ENCODE data around the gene ASGR1.

Gene ASGR1

DNA sequence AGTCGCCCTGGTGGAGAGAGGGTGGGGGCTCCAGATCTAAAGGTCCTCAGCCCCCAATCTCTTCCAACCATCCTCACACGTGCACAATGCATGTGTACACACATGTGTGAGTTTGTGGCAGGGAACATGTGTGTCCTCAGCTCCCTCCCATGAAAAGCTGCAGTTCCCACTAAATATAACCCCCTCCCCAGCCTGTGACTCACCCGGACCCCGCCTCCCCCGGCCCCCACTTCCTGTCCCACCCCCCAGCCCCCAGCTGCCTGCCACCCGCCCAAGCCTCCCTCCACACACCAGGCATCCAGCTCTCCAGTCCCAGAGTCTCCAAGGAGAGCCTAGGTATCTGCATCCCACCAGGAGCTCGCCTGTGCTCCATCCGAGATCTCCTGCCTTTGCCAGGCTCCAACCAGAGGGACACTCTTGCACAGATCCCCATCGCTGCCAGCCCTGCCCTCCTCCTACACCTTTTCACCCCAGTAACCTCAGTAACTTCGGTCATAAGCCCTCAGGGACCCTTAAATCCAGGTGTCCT, 36.5 kb upstream of the ASGR1 start:
- DNase-seq, result no peak

- no peak for DNase-seq
These were observed 36.0 kb upstream of the ASGR1 start for GRCh38 chr17:7215136-7215638.

- DNase-seq, result peak; percentile 77
These were observed 35.3 kb upstream of the ASGR1 start for GRCh38 chr17:7214300-7215135.

DNA sequence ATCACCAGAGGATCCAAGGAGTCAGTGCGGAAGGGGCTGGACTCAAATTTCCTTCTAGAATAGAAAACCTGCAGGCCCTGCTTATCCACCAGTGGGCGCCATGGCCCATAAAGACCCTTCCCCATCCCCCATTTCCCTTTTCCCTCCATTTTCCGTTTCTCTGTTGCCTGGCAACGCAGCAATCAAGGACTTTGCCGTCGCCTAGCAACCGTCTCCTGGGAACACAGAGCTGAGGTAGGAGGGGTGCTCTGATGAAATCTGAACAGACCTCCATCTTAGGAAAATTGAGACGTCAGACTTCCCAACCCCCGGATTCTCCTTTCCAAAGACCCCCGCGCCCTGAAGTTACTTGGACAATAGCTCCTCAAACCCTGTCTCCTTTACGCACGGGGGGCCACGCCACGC, 34.7 kb upstream of the ASGR1 start:
- no peak for DNase-seq

DNA sequence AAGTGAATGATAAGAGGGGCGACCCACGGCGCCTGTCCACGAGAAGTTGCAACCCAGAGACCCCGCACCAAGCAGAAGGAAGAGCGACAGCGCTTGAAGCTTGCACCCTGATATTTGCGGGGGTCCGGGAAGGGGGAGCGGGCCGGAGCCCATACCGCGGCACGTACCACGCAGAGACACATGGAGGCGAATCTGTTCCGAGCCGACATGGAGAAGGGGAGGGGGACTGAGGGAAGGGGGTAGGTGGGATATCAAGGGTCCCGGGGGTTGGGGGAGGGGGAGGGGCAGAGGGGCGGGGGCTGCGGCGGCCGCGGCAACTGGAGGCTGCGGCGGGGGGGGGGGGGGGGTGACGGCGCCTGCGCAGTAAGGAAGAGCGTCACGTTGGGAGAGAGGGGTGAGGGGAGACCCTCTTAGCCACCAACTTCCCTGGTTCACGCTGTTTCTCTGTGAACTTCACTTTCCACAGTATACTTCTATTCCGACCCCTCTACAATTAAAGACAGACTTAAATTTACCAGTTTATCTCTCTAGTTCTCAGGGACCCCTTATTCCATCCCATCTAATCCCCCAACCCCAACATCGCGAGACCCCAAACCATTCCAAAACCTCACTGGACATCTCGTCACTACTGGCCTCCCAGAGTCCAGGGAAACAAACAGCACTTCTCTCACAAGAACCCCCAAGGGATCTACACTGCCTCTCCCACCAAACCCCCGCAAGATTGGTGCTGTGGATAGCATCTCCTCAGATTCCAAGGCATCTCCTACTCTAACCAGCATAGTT, 32.5 kb upstream of the ASGR1 start:
- no peak for DNase-seq

DNA sequence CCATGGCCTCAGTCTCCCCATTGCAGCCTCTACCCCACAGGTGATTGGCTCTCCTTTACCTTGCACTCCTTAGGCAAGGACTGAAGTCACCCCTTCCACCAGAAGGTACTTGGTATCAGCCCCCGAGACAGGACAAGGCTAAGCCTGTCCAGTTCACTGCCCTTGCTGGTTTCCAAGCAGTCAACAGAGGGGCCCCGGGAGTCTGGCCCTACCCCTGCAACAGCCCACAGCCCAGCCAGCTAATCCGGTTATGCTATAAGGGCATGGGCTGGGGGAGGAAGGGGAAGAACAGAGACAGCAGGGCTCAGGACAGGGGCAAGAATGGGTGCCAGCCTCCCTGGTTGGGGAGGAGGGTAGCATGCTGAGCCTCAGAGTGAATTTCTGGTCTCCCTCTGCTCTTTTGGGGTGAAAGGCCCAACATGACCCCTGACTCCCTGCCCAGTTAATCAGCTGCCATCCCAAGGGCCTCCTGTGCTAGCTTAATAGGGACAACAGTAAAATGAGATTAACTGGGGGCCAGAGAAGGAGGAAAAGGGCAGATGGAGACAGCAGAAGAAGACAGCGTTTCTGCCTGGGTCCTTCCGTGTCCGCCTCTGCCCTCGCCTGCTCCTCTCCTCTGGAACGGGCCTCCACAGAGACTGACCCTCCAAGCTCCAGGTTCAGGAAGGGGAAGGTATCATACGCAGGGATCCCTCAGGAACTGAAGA, 29.7 kb upstream of the ASGR1 start:
- no peak for DNase-seq

DNA sequence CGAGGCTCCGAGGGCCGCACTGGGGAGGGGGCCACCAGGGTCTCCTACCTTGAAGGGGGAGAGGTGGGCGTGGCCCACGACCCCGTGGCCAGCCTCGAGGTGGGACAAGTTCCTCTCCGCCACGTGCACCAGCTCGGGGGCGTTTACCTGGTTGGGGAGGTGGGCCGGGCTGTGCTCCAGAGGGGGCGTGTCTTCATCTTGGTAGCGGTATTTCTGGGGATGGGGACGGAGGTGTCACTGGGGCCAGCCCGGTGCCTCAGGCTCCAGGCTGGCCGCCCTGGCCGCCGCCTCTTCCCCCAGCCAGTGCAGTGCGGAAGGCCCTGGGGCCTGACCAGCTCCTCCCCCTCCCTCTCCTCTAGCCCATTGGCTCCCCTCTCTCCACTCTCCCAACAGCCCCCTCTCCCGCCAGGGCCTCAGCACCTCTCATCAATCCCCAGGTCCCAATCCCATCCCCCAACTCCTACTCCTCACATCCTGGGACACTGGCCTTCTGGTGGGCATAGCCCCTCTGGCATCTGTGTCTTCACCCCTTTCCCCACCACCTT, 28.9 kb upstream of the ASGR1 start:
- DNase-seq, result no peak

DNA sequence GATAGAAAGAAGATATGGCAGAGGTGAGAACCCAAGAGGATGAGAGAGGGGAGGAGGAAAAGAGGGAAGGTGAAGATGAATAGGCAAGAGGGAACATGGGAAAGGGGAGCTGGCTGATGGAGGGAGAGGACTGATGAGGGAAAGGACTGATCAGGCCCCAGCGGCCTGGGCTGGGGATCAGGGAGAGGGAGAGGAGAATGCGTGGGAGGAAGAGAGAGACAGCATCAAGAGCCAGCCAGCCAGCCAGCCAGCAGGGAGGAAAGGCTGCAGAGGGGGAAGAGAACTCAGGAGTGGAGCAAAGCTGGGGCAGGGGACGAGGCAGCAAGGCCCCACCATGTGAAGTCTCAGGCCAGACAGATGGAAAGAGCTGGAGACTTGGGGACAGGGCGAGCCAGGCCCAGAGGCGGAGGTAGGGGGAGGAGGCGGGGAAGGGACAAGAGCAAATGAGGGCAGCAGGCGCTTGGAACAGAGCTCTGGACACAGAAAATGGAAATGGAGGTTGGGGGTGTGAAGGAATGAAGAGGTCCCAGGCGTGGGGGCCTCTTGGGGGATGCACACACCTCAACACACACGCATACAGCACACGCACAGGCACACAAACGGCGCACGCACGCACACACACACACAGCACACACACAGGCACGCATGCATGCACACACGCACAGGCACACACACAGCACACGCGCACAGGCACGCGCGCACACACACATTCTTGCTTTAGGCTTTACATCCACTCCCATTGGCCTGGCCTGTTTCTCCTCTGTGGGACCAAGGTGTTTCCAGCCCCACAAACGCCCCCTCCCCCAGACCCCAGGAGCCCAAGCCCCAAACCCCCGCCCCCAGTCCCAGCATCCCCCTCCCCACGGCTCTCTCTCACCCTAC, 28.2 kb upstream of the ASGR1 start:
- no peak for DNase-seq

DNA sequence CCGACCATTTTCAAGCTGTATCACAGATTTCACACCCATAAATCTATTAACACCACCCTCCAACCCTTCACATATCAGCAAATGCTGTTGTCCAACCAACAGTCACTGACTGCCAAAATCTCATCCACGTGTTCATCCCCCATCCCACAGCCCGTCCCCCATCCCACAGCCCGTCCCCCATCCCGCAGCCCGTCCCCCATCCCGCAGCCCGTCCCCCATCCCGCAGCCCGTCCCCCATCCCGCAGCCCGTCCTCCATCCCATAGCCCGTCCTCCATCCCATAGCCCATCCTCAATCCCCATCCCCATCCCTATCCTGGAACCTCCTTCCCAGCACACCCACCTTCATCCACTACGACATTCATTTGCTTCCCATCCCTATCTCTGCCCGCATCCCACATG, 26.4 kb upstream of the ASGR1 start:
- no peak for DNase-seq

GRCh38 chr17:7204828-7205461, 25.8 kb upstream of the ASGR1 start:
- no peak for DNase-seq

GRCh38 chr17:7204336-7204735, 25.2 kb upstream of the ASGR1 start:
- no peak for DNase-seq

DNA sequence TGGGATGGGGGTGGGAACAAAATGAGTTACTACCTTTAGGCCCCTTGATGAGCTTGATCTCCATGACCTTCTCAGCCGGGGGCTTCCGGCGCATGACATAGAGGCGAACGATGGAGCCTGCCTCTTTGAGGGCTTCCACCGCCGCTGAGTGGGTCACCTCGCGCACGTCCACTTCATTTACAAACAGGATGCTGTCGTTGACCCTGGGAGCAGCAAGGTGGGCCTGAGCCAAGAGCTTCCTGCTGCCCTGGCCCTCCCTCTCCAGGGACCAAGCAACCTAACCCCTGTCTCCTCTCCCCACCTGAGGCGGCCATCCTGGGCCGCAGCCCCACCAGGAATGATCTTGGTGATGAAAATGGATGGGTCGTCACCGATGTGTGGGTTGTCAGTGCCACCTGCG, 24.2 kb upstream of the ASGR1 start:
- DNase-seq, result no peak

DNA sequence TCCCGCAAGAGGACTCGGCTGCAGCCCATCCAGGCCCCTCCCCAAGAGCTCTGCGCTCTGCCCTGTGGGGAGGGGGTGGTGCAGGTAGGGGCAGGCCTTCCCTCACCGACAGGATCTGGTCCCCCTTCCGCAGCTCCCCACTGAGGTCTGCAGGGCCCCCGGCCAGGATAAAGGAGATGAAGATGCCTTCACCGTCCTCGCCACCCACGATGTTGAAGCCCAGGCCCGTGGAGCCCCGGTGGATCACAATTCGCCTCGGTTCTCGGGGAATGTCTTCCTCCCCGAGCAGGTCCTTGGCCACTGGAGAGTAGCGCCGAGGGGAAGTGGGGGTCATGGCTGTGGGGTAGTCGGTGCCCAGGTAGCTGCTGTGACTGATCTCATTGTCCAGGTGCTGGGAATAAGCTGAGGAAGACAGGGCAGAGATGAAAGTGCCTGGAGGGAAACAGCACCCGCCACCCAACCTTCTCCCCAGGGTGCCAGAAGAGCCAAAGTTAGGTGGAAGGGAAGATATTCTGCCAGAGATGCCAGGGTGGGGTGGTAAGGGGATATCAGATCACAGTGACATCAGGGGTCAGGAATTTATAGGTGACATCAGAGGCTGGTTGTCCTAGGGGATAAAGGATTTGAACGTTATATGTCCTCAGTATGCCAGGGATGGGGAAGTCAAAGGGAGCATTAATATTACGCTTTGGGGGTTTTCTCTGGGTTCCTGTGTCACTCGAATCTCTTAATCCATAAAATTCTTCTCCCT, 17.7 kb upstream of the ASGR1 start:
- no peak for DNase-seq

DNA sequence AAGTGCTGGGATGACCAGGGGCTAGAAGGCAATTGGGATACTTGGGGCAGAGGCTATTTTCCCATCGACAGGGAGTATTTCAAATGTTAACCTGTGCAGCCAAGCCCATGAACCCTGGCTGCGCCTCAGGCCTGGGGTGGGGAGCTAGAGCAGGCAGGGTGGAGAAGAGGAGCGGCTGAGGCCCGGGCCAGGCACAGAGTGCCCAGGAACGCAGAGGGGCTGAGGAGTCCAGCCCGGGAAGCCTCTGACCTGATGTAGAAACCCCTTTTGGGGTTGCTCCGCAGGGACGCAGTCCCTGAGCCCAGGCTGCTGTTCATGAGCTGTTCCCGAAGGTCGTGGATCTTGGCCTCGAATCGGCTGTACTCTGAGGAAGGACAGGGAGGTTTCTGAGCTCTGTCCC, 16.8 kb upstream of the ASGR1 start:
- DNase-seq, result no peak

- no peak for DNase-seq
These were observed 13.2 kb upstream of the ASGR1 start for GRCh38 chr17:7192271-7192937.

DNA sequence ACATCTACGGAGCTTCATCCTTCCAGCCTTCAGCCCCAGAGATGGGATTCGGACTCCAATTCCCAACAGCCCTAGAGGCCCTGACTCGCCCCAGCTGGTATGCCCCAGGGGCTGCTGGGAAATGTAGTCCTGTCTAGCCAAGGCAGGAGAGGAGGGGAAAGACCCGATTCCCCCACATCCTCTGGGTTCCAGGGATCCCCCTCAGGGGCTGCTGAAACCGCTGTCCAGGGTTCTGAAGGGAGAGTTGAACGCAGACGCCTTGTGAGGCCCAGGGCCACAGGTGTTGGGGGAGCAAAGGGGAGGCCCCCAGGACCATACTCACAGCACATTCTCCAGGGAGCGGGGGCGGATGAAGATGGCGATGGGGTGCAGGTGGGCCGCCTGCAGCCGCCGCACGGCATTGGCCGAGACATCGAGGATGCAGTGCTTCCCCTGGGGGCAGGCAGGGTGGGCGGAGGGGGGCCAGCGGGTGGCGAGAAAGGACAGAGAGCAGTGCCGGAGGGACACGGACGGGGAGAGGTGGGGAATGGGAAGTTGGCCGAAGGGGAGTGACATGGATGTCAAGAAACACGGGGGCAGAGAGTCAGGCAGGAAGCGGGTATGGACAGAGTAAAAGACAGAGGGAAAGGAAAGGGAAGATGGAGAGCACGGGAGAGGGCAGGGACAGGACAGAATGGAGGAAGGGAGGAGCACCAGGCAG, 12.6 kb upstream of the ASGR1 start:
- no peak for DNase-seq

- no peak for DNase-seq
These were observed 11.9 kb upstream of the ASGR1 start for GRCh38 chr17:7191069-7191468.

- DNase-seq, result no peak
These were observed 11.2 kb upstream of the ASGR1 start for GRCh38 chr17:7190276-7190917.

GRCh38 chr17:7186241-7186640, 7.1 kb upstream of the ASGR1 start:
- no peak for DNase-seq

All from GOT3 (cell line).